ENCODE data around the gene CA12.

CA12 gene

DNA sequence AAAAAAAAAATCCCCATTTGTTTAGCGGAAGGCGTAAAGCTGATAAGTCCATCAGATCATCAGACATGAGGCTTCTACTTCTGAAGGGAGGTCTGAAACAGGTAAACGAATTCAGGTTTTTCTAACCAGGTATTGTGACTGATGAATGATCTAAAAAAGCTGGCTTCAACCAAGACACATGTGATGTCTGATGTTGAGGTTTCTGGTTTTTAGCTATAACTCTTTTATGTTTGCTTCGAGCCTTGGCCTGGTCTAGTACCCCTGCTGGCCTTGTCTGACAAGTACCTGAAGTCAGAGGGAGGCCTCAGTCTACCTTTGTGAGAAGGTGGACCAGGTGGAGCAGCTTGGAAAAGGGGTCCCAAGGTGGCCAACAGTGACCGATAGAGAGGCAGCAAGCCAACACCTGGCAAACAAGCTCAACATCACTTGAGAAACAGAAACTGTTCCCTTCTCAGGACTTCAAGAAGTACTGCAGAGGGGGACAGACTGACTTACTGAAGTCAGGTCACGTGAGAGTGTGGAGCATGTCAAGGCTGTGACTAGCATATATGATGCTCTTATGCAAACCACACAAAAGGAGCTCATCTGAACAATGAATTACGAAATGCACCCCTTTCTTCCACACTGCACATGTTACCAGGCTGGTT is 33.0 kb upstream of the CA12 start:
- Histone ChIP-seq H4K20me1 (ENCODE audit: insufficient read depth, low read length, poor library complexity, severe bottlenecking) (no peaks in the 10 kb centered on the region), H3K4me3 (ENCODE audit: low read length, poor library complexity, severe bottlenecking) (no peak overlapping the region), H3K4me2 (ENCODE audit: low read depth, low read length, poor library complexity, severe bottlenecking) (no peak overlapping the region), H3K9ac (ENCODE audit: low read depth, low read length, poor library complexity, severe bottlenecking) (no peak overlapping the region), H3K9me3 (ENCODE audit: insufficient read depth, low read depth, low read length) (no peaks in the 10 kb centered on the region), H3F3A (ENCODE audit: low read depth) (no peaks in the 10 kb centered on the region), H3K9me2 (replicated peaks; ENCODE audit: low read depth, low read length) (no peaks in the 10 kb centered on the region), H3K79me2 (ENCODE audit: insufficient read depth, low read length) (no peaks in the 10 kb centered on the region), H3K36me3 (ENCODE audit: insufficient read depth, low read length) (no peaks in the 10 kb centered on the region), H3K27me3 (ENCODE audit: insufficient read depth, low read length, poor library complexity, severe bottlenecking) (no peaks in the 10 kb centered on the region), H3K4me1 (ENCODE audit: insufficient read depth, low read length, poor library complexity, severe bottlenecking) (no peaks in the 10 kb centered on the region), H2AFZ (ENCODE audit: low read length) (no peak overlapping the region)
- TF ChIP-seq, protein P1, sequence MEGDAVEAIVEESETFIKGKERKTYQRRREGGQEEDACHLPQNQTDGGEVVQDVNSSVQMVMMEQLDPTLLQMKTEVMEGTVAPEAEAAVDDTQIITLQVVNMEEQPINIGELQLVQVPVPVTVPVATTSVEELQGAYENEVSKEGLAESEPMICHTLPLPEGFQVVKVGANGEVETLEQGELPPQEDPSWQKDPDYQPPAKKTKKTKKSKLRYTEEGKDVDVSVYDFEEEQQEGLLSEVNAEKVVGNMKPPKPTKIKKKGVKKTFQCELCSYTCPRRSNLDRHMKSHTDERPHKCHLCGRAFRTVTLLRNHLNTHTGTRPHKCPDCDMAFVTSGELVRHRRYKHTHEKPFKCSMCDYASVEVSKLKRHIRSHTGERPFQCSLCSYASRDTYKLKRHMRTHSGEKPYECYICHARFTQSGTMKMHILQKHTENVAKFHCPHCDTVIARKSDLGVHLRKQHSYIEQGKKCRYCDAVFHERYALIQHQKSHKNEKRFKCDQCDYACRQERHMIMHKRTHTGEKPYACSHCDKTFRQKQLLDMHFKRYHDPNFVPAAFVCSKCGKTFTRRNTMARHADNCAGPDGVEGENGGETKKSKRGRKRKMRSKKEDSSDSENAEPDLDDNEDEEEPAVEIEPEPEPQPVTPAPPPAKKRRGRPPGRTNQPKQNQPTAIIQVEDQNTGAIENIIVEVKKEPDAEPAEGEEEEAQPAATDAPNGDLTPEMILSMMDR (conservative IDR thresholded peaks at IDR 0.05; ENCODE audit: low read length): no peak
- TF ChIP-seq EZH2phosphoT487 (IDR thresholded peaks at IDR 0.05; ENCODE audit: borderline replicate concordance): no peak

GRCh38 chr15:63412551-63412950 is 30.9 kb upstream of the CA12 start:
- Histone ChIP-seq H3K27me3 (ENCODE audit: insufficient read depth, low read length, poor library complexity, severe bottlenecking) (no peaks in the 10 kb centered on the region), H3K79me2 (ENCODE audit: insufficient read depth, low read length) (no peaks in the 10 kb centered on the region), H3K4me1 (ENCODE audit: insufficient read depth, low read length, poor library complexity, severe bottlenecking) (no peaks in the 10 kb centered on the region), H3K36me3 (ENCODE audit: insufficient read depth, low read length) (no peaks in the 10 kb centered on the region), H3K9me2 (replicated peaks; ENCODE audit: low read depth, low read length) (no peaks in the 10 kb centered on the region), H3K4me2 (ENCODE audit: low read depth, low read length, poor library complexity, severe bottlenecking) (no peak overlapping the region), H3K4me3 (ENCODE audit: low read length, poor library complexity, severe bottlenecking) (no peak overlapping the region), H2AFZ (ENCODE audit: low read length) (no peak overlapping the region), H4K20me1 (ENCODE audit: insufficient read depth, low read length, poor library complexity, severe bottlenecking) (no peaks in the 10 kb centered on the region), H3K9ac (ENCODE audit: low read depth, low read length, poor library complexity, severe bottlenecking) (no peak overlapping the region), H3K9me3 (ENCODE audit: insufficient read depth, low read depth, low read length) (no peaks in the 10 kb centered on the region), H3F3A (ENCODE audit: low read depth) (no peaks in the 10 kb centered on the region)
- TF ChIP-seq EZH2phosphoT487 (IDR thresholded peaks at IDR 0.05; ENCODE audit: borderline replicate concordance): no peak
- TF ChIP-seq, protein P1 (conservative IDR thresholded peaks at IDR 0.05; ENCODE audit: low read length): no peak

DNA sequence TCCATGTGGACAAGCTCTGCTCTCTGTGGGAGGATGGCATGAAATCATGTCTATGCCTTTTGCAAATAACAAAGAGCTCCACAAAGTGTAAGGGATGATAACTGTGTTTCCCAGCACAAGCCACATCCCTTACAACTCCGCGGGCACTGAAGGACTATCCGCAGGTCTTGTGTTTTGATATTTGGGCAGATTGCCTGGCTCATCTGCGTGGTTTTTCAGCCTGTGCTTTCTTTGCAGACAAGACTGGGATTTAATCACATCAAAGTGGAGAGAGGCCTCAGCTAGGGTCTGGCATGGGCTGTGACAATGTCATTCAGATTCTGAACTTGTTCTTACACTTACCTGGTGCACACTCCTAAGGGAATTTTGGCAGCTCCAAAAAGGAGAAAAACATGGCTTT is 30.2 kb upstream of the CA12 start:
- Histone ChIP-seq H4K20me1 (ENCODE audit: insufficient read depth, low read length, poor library complexity, severe bottlenecking) (no peaks in the 10 kb centered on the region), H3K36me3 (ENCODE audit: insufficient read depth, low read length) (no peaks in the 10 kb centered on the region), H3K4me3 (ENCODE audit: low read length, poor library complexity, severe bottlenecking) (no peak overlapping the region), H3K4me2 (ENCODE audit: low read depth, low read length, poor library complexity, severe bottlenecking) (no peak overlapping the region), H3K9ac (ENCODE audit: low read depth, low read length, poor library complexity, severe bottlenecking) (no peak overlapping the region), H3K9me2 (replicated peaks; ENCODE audit: low read depth, low read length) (no peaks in the 10 kb centered on the region), H3K27me3 (ENCODE audit: insufficient read depth, low read length, poor library complexity, severe bottlenecking) (no peaks in the 10 kb centered on the region), H3F3A (ENCODE audit: low read depth) (no peaks in the 10 kb centered on the region), H3K4me1 (ENCODE audit: insufficient read depth, low read length, poor library complexity, severe bottlenecking) (no peaks in the 10 kb centered on the region), H3K79me2 (ENCODE audit: insufficient read depth, low read length) (no peaks in the 10 kb centered on the region), H3K9me3 (ENCODE audit: insufficient read depth, low read depth, low read length) (no peaks in the 10 kb centered on the region), H2AFZ (ENCODE audit: low read length) (no peak overlapping the region)
- no peak for TF ChIP-seq EZH2phosphoT487 (IDR thresholded peaks at IDR 0.05; ENCODE audit: borderline replicate concordance)
- TF ChIP-seq, protein P1 (conservative IDR thresholded peaks at IDR 0.05; ENCODE audit: low read length): no peak
